LHCN-M2 (cell line): ENCODE data around the gene TUBGCP4. TPM values are rescaled to one million over a fixed set of nuclear protein-coding genes. Genes with fewer than 3 reads are reported as not detected.

Experiments
- DNase-seq: peaks from one replicate; pipeline ENCODE4 v3.0.0-alpha.2; 2012; ENCODE audit warnings: low read depth
- total RNA-seq: library from RNA; depleted of rRNA; stranded (reverse); fragments of >200 nt; gene quantifications from 2 replicates; pipeline ENCODE4 v1.2.3, GENCODE V29; 2014

Gene TUBGCP4
- total RNA-seq, 1 experiment from 2014 or later, result 13.8 TPM

DNA sequence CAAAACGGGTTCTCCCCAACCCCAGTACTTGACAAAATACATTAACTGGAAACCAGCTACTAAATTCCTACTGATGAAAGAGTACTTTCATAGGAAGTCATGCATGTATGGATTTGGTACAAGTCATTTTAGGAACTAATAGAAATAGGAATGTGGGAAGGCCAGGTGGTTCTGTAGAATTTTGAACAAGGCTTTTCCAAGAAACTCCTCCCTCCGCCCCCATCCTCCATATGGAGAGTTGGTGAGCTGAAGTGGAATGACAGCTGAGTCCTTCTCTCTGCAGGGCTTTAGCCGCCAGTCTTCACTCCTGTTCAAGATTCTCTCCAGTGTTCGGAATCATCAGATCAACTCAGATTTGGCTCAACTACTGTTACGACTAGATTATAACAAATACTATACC, 33.2 kb downstream of the TUBGCP4 start:
- no peak for DNase-seq

DNA sequence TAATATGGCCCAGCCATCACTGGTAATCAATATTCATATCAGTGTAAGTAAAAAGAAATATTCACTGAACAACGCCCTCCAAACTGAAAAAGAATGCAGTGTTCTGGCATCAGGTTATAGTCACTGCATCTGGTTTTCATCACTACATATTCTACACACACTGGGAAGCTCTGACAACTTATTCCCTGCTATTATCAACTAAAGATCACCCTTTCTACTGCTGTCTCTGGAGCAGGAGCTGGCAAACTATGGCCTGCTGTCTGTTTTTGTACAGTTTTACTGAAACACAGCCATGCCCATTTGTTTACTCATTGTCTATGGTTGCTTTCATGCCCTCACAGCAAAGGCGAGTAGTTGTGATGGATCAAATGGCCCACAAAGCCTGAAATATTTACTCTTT, 35.3 kb downstream of the TUBGCP4 start:
- DNase-seq, result no peak

GRCh38 chr15:43406808-43407207, 35.9 kb downstream of the TUBGCP4 start:
- DNase-seq, result no peak

DNA sequence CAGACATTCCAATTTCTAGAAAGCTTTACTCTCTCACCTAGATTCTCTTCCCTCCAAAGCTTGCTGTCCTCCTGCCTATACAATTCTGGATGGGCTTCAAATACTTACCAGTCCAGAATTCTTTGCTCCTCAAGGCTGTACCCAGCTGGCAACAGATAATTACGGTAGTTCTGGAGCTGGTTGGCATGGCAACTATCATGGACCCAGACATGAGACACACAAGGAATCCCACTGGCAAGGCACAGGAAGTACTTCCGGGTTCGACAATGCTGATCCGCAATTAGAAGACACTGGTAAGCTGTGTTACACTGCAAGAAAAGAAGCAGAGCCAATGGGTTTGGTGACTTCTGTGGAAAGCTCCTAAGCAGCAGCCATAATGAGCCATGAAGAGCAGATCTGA, 37.9 kb downstream of the TUBGCP4 start:
- DNase-seq, result no peak

DNA sequence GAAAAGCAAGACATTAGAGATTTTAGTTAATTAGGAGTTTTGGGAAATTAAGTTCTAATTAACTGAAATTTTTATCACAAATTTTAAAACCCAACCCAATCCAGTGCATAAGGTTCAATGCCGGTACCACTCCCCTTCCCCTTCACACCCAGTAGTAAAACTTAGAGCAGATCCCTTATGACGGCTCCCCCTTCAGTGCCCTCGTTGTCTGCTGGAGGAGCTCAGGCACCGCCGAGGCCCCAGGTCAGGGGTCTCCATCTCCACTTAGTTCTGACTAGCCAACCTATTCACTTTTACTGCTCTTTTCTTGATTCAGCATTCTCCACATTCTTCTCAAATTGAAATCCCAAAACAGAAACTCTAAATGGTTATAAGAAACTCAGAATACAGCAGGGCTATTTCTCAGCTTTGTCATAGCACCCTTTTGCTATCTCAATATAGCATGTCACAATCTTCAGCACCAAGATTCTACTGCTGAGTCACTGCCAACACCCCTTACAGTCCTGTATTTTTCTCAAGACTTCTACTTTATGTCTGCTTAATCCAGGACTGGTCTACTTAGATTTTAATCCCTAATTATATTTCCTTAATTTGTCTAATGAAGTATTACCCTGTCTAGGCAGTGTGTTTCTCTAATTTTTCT, 39.8 kb downstream of the TUBGCP4 start:
- peak; percentile 11 for DNase-seq

GRCh38 chr15:43412096-43412495, 41.2 kb downstream of the TUBGCP4 start:
- DNase-seq, result no peak

DNA sequence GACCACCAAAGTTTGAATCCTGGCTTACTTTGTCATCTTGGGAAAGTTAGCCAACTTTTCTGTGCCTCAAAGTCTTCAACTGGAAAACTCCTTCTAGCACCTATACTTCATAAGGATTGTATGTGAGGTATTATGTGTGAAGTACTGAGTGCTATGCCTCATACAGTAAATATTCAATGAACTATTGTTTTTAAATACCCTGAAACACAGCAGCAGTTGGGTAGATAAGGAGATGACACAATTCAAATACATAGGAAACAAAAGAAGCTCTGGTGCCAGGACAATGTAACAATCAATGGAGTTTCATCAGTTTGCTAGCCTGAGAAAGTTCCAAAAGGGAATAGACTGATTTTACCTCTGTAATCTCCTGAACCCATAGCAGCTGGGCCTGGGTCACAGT, 43.3 kb downstream of the TUBGCP4 start:
- no peak for DNase-seq

GRCh38 chr15:43420435-43420834, 49.5 kb downstream of the TUBGCP4 start:
- DNase-seq, result no peak

DNA sequence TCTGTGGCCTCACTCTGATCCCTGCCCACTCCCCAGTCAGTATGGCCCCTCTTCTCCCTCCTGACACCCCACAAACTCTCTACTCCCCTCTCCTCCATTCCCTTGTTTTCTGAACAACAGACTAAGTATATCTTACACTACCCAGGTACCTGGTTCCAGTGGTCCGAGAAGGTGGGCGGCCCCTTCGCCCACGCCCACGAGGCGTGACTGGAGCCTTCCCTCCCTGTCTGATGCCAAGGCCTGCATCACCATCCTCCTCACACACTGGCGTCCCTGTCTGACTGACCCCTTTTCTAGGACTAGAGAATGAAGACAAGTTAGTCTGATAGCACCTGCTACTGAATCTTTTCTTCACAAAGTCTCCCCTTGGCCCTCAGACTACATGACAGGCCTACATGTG, 50.0 kb downstream of the TUBGCP4 start:
- no peak for DNase-seq

DNA sequence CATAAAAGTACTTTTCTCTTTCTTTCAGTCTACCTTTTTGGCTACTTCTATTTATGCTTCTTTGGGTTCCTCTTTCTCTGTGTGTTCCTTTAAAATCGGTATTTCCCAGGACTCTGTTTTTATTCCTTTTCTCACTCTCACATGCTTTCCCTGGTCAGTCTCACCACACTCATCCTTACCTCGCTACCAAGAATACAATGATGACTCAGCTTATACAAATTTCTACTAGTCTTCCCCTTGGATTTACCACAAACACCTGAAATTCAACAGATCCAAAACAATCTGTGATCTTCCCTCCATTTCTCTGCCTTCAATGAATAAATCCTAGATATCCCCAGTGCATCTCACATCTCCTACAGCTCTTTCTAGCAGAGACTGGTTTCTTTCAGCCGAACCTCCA, 52.9 kb downstream of the TUBGCP4 start:
- DNase-seq, result peak; percentile 6

DNA sequence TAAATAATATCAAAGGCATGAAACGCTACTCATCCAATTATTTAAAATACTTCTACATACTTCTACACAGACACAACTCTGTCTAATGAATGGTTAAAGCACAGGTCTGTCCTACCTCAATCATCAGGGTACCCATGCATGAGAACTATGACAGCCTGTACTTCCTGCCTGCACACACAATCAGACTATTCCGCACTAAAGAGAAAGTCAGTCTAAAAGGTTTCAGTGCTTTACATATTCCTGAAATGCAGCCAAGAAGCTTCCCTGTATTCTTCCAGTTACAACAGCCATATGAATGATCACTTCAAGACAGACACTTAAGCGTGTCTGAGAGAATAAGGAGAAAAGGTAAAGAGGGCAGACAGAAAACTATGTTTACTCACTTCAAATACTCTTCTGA, 58.8 kb downstream of the TUBGCP4 start:
- no peak for DNase-seq

- peak; percentile 47 for DNase-seq
Measured at GRCh38 chr15:43433165-43433564, 62.3 kb downstream of the TUBGCP4 start.

- DNase-seq, result no peak
Measured at GRCh38 chr15:43433661-43434303, 62.9 kb downstream of the TUBGCP4 start.

DNA sequence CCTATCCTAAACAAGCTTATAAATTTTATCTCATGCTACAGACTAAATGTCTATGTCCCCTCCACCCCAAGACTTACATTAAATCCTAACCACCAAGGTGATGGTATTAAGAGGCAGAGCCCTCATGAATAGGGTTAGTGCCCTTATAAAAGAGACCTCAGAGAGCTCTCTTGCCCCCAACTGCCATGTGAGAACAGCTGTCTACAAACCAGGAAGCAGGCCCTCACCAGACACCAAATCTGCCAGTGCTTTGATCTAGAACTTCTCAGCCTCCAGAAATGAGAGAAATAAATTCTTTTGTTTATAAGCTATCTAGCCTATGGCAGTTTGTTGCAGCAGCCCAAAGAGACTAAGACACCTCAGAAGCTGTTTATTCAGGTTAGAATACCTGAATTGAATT, 63.5 kb downstream of the TUBGCP4 start:
- DNase-seq, result no peak

- no peak for DNase-seq
Measured at GRCh38 chr15:43436395-43436794, 65.5 kb downstream of the TUBGCP4 start.

DNA sequence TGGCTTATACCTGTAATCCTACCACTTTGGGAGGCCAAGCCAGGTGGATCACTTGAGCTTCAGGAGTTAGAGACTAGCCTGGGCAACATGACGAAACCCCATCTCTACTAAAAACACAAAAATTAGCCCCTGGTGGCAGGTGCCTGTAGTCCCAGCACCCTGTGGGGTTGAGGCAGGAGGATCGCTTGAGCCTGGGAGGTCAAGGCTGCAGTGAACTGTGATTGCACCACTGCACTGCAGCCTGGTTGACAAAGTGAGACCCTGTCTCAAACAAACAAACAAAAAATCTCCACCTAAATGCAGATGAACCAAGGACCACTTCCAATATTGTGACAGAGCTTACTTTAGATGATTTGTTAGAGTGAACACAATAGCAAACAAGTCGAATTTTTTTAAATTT, 68.4 kb downstream of the TUBGCP4 start:
- no peak for DNase-seq

DNA sequence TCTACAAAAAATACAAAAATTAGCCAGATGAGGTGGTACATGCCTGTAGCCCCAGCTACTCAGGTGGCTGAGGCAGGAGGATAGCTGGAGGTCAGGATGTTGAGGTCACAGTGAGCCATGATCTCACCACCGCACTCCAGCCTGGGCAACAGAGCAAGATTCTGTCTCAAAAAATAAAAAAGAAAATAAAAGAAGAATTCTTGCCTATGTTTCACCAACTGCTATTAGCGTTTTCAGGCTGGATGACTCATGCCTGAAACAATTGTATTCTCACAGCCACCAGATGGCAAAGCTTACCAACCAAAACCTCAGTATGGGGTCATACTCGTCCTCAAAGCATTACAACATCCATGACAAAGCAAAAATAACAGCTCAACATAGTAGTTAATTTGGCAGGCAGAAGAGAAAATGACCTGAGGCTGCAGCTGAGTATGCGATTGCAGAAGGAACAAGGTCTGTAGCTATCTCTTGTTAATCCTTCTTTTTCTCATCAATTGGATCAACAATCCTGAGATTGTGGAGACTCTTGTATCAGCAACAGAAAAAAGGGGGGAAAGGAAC, 69.9 kb downstream of the TUBGCP4 start:
- peak; percentile 97 for DNase-seq

GRCh38 chr15:43441316-43441715, 70.4 kb downstream of the TUBGCP4 start:
- peak; percentile 54 for DNase-seq

DNA sequence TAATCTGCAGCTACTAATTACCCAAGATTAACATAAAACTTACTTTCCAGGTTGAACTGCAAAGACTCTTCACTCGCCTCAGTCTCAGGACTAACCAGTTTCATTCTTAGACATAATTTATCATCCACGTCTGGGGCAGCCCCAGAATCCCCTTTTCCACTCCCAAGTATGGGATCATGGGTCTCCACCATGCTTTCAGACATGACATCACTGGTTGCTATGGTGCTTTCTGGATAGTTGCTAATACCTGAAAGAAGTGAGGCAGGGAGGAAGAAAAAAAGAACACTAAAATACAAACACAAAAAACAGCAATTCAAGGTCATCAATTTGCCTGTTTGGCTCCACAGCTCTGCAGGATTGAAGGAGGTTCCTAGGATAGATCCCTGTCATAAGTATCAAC, 75.4 kb downstream of the TUBGCP4 start:
- no peak for DNase-seq

GRCh38 chr15:43449981-43450380, 79.1 kb downstream of the TUBGCP4 start:
- no peak for DNase-seq
